ENCODE measurements around the gene PTPRT.

The PTPRT gene

DNA sequence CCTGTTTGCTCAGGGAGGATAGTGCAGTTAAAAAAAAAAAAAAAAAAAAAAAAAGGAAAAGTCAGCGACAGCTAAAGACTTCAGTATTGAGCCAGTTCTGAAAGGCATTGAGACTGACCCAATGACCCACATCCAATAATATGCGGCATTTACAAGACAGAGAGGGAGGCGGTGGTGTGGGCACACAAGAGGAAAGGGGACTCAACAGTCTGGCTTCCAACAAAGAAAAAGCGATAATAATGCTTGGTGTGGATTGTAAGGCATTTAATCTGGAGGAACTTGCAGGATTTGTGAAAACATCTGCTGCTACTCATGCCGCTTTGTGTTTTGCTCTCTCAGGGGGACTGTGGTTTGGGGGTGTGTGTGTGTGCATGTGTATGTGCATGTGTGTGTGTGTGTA, 787.3 kb downstream of the PTPRT start:
- DNase-seq, result no peak
- H2AFZ ChIP-seq (ENCODE audit: low read length), result no peak overlapping the region
- H3K4me3 ChIP-seq (ENCODE audit: low read length), result no peak overlapping the region
- no peaks in the 10 kb centered on the region for H3K9me3 ChIP-seq (replicated peaks; ENCODE audit: insufficient read depth, low read length)
- no peaks in the 10 kb centered on the region for H3K9me2 ChIP-seq (replicated peaks; ENCODE audit: insufficient read depth, low read length)
- no peak overlapping the region for H3K4me2 ChIP-seq (ENCODE audit: low read depth, low read length)
- no peak overlapping the region for H3K27ac ChIP-seq (ENCODE audit: low read length)
- no peaks in the 10 kb centered on the region for H4K20me1 ChIP-seq (ENCODE audit: insufficient read depth, low read length)
- no peaks in the 10 kb centered on the region for H3K36me3 ChIP-seq (replicated peaks; ENCODE audit: insufficient read depth, low read length)
- no peaks in the 10 kb centered on the region for H3F3A ChIP-seq (ENCODE audit: insufficient read depth, low read length)
- no peaks in the 10 kb centered on the region for H3K4me1 ChIP-seq (ENCODE audit: low read length)
- H3K27me3 ChIP-seq (replicated peaks; ENCODE audit: insufficient read depth, low read length), result no peaks in the 10 kb centered on the region
- TF ChIP-seq, protein P1, sequence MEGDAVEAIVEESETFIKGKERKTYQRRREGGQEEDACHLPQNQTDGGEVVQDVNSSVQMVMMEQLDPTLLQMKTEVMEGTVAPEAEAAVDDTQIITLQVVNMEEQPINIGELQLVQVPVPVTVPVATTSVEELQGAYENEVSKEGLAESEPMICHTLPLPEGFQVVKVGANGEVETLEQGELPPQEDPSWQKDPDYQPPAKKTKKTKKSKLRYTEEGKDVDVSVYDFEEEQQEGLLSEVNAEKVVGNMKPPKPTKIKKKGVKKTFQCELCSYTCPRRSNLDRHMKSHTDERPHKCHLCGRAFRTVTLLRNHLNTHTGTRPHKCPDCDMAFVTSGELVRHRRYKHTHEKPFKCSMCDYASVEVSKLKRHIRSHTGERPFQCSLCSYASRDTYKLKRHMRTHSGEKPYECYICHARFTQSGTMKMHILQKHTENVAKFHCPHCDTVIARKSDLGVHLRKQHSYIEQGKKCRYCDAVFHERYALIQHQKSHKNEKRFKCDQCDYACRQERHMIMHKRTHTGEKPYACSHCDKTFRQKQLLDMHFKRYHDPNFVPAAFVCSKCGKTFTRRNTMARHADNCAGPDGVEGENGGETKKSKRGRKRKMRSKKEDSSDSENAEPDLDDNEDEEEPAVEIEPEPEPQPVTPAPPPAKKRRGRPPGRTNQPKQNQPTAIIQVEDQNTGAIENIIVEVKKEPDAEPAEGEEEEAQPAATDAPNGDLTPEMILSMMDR (IDR thresholded peaks at IDR 0.05; ENCODE audit: low read length), result no peak
- TF ChIP-seq EZH2phosphoT487 (IDR thresholded peaks at IDR 0.05; ENCODE audit: low read length), result no peak
- no peak for TF ChIP-seq EZH2 (optimal IDR thresholded peaks at IDR 0.05; ENCODE audit: low read depth, low read length)
- no peak overlapping the region for H3K9ac ChIP-seq (ENCODE audit: low read length)
- H3K79me2 ChIP-seq (ENCODE audit: low read length), result no peaks in the 10 kb centered on the region

DNA sequence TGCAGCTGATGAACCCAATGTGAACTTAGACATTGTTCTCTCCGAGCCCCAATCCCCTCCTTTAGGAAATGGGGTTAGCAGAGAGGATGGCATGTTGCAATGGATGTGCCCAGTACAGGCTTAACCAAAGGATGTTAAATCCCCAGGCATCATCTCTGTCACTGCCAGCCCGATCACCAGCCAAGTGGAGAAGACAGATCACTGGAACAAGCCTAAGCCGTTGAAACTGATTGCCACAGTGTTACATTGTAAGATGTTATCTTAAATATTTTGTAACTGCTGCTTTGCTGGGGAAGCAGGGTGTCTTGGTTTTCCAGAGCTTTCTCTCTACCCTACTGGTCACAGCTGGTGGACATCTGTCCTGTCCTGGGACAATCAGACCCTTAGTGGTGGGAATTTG, 788.1 kb downstream of the PTPRT start:
- Histone ChIP-seq H3K4me3 (ENCODE audit: low read length) (no peak overlapping the region), H3K9ac (ENCODE audit: low read length) (no peak overlapping the region), H3K9me2 (replicated peaks; ENCODE audit: insufficient read depth, low read length) (no peaks in the 10 kb centered on the region), H3F3A (ENCODE audit: insufficient read depth, low read length) (no peaks in the 10 kb centered on the region), H3K79me2 (ENCODE audit: low read length) (no peaks in the 10 kb centered on the region), H3K27me3 (replicated peaks; ENCODE audit: insufficient read depth, low read length) (no peaks in the 10 kb centered on the region), H3K4me2 (ENCODE audit: low read depth, low read length) (no peak overlapping the region), H3K36me3 (replicated peaks; ENCODE audit: insufficient read depth, low read length) (no peaks in the 10 kb centered on the region), H4K20me1 (ENCODE audit: insufficient read depth, low read length) (no peaks in the 10 kb centered on the region), H3K27ac (ENCODE audit: low read length) (no peak overlapping the region), H3K4me1 (ENCODE audit: low read length) (no peaks in the 10 kb centered on the region), H3K9me3 (replicated peaks; ENCODE audit: insufficient read depth, low read length) (no peaks in the 10 kb centered on the region), H2AFZ (ENCODE audit: low read length) (no peak overlapping the region)
- DNase-seq, result no peak
- no peak for TF ChIP-seq EZH2phosphoT487 (IDR thresholded peaks at IDR 0.05; ENCODE audit: low read length)
- no peak for TF ChIP-seq EZH2 (optimal IDR thresholded peaks at IDR 0.05; ENCODE audit: low read depth, low read length)
- TF ChIP-seq, protein P1 (IDR thresholded peaks at IDR 0.05; ENCODE audit: low read length), result no peak

DNA sequence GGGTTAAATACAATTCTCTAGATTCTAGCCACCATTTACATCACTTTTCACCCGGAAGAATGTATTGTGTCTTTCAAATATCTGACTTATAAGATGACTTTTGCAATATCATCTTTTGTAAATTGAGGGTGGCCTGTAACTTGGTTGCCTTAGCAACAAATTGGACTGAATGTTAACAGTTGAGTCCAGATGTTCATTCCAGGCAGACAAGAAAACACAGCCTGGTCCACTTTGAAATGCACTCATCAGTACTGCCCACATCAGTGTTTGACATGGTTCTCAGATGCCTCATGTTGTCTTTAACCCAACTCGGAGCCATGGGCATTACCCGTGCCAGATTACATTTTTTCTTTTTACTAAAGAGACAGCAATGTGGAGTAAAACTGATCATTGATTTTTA, 789.9 kb downstream of the PTPRT start:
- TF ChIP-seq EZH2phosphoT487 (IDR thresholded peaks at IDR 0.05; ENCODE audit: low read length) (no peak), EZH2 (optimal IDR thresholded peaks at IDR 0.05; ENCODE audit: low read depth, low read length) (no peak)
- TF ChIP-seq, protein P1 (IDR thresholded peaks at IDR 0.05; ENCODE audit: low read length), result no peak
- no peak overlapping the region for H3K4me2 ChIP-seq (ENCODE audit: low read depth, low read length)
- H3K27ac ChIP-seq (ENCODE audit: low read length), result no peak overlapping the region

More for the DNA sequence above, 789.9 kb downstream of the PTPRT start:
- Histone ChIP-seq H2AFZ (ENCODE audit: low read length) (no peak overlapping the region), H3K4me1 (ENCODE audit: low read length) (no peaks in the 10 kb centered on the region), H3K9me2 (replicated peaks; ENCODE audit: insufficient read depth, low read length) (no peaks in the 10 kb centered on the region), H4K20me1 (ENCODE audit: insufficient read depth, low read length) (no peaks in the 10 kb centered on the region), H3F3A (ENCODE audit: insufficient read depth, low read length) (no peaks in the 10 kb centered on the region), H3K27me3 (replicated peaks; ENCODE audit: insufficient read depth, low read length) (no peaks in the 10 kb centered on the region), H3K79me2 (ENCODE audit: low read length) (no peaks in the 10 kb centered on the region), H3K36me3 (replicated peaks; ENCODE audit: insufficient read depth, low read length) (no peaks in the 10 kb centered on the region), H3K4me3 (ENCODE audit: low read length) (no peak overlapping the region), H3K9me3 (replicated peaks; ENCODE audit: insufficient read depth, low read length) (no peaks in the 10 kb centered on the region), H3K9ac (ENCODE audit: low read length) (no peak overlapping the region)
- DNase-seq, result no peak

Measured in MM.1S (cell line).